Measurements from ENCODE around the gene TMEM217. TPM values are rescaled to one million over a fixed set of nuclear protein-coding genes. Genes with fewer than 3 reads are reported as not detected.

The TMEM217 gene
- total and polyA plus RNA-seq, 2 of the 8 experiments (the other 6 are each of a cell fraction or from before 2014, with no cell fraction given): 0.60 to 1.1 TPM

GRCh38 chr6:37298958-37299357, 41.0 kb upstream of the TMEM217 start:
- no peak for FAIRE-seq

More at GRCh38 chr6:37298958-37299357, 41.0 kb upstream of the TMEM217 start:
- Histone ChIP-seq H3K23me2 (ENCODE audit: low read depth, low read length) (no peaks in the 10 kb centered on the region), H3K4ac (replicated peaks; ENCODE audit: insufficient read length, low read depth, low read length) (no peak overlapping the region), H3K56ac (replicated peaks; ENCODE audit: insufficient read length, low read depth, low read length) (no peak overlapping the region), H2BK20ac (ENCODE audit: low read length) (no peak overlapping the region), H2BK5ac (ENCODE audit: low read depth, low read length) (no peak overlapping the region), H3K27me3 (replicated peaks in 1 of 4; ENCODE audit: control insufficient read depth in 3 of 4, extremely low read depth in 1 of 4, insufficient read depth in 3 of 4, low read length in 3 of 4) (no peaks in the 10 kb centered on the region), H4K8ac (ENCODE audit: extremely low read depth, insufficient read depth, low read length) (no peak overlapping the region), H4K20me1 (replicated peaks in 1 of 2; ENCODE audit: control insufficient read depth in 1 of 2, insufficient read depth in 2 of 2, low read length in 2 of 2) (no peaks in the 10 kb centered on the region), H2AK5ac (ENCODE audit: low read depth, low read length) (no peak overlapping the region), H3K79me1 (ENCODE audit: low read depth, low read length) (no peaks in the 10 kb centered on the region), H2BK12ac (ENCODE audit: low read depth, low read length) (no peak overlapping the region), H3K27ac (ENCODE audit: low read depth, low read length) (no peak overlapping the region), H4K91ac (replicated peaks; ENCODE audit: insufficient read length, low read length) (no peak overlapping the region), H2AFZ (ENCODE audit: low read length) (no peak overlapping the region), H4K5ac (ENCODE audit: insufficient read length, low read depth, low read length) (no peak overlapping the region), H2BK15ac (ENCODE audit: low read length) (no peak overlapping the region), H3K14ac (ENCODE audit: insufficient read length) (no peak overlapping the region), H3K23ac (ENCODE audit: insufficient read length) (no peak overlapping the region), H3K9ac (replicated peaks in 1 of 4; ENCODE audit: extremely low read depth in 1 of 4, low read depth in 3 of 4, low read length in 3 of 4) (no peak overlapping the region), H3K4me2 (ENCODE audit: insufficient read depth in 1 of 2, low read depth in 2 of 2, low read length in 2 of 2) (no peak overlapping the region), H3K36me3 (ENCODE audit: control insufficient read depth in 2 of 4, insufficient read depth in 4 of 4, low read length in 3 of 4) (peaks cover 0 to 31% (median 13%) of the 10 kb centered on the region in 4 experiments; a peak in 5 of 8 replicates), H2BK120ac (replicated peaks; ENCODE audit: low read depth, low read length) (no peak overlapping the region), H3K9me3 (ENCODE audit: insufficient read depth in 2 of 2, low read depth in 1 of 2, low read length in 1 of 2) (no peaks in the 10 kb centered on the region), H3K4me3 (ENCODE audit: extremely low read depth in 1 of 4, insufficient read depth in 2 of 4, low read depth in 3 of 4, low read length in 4 of 4) (no peak overlapping the region), H3K18ac (ENCODE audit: extremely low read depth, low read length) (no peak overlapping the region), H3K4me1 (replicated peaks in 1 of 4; ENCODE audit: control insufficient read depth in 3 of 4, insufficient read depth in 4 of 4, low read length in 3 of 4) (no peaks in the 10 kb centered on the region), H3K79me2 (ENCODE audit: control insufficient read depth in 1 of 2, insufficient read depth in 2 of 2, low read length in 2 of 2) (no peaks in the 10 kb centered on the region)
- ChIA-PET POLR2A (ENCODE audit: partially characterized antibody) (no interaction called here), CTCF (ENCODE audit: partially characterized antibody) (interaction anchor here (0.6 to 3.3 kb wide), 2 partner anchors 16 to 540 kb away, joined by 3 to 18 read pairs; no protein-coding TSS in a partner anchor)
- TF ChIP-seq GABPA (IDR thresholded peaks at IDR 0.05; ENCODE audit: borderline replicate concordance, insufficient read depth, low read length) (no peak), HDAC6 (IDR thresholded peaks at IDR 0.05; ENCODE audit: low read depth, low read length) (no peak), JUN (IDR thresholded peaks at IDR 0.05; ENCODE audit: low read depth, low read length) (no peak), KDM4A (IDR thresholded peaks at IDR 0.05; ENCODE audit: low read depth, low read length, severe bottlenecking) (no peak), MAFK (IDR thresholded peaks at IDR 0.05; ENCODE audit: low read depth, low read length) (no peak), ZNF274 (IDR thresholded peaks at IDR 0.05; ENCODE audit: borderline replicate concordance, extremely low read depth, low read length) (no peak), CBX5 (IDR thresholded peaks at IDR 0.05; ENCODE audit: low read depth, low read length) (no peak), SIN3A (conservative IDR thresholded peaks at IDR 0.05 in 1 of 2, IDR thresholded peaks at IDR 0.05 in 1 of 2; ENCODE audit: low read depth in 1 of 2, low read length in 2 of 2) (no peak), NRF1 (IDR thresholded peaks at IDR 0.05; ENCODE audit: low read depth, low read length) (no peak)
- no peak for DNase-seq (ENCODE audit: low read depth in 1 of 2, low spot score in 2 of 2)
